GM08714 (cell line): ENCODE data around the gene CKAP2.
"Not testable (repeated sequence)": the region's sequence is repeated elsewhere in the genome, so short reads cannot be mapped to it uniquely, and the experiment has no call there.

Experiments used
- H3K4me3 ChIP-seq: fragments of 200-500 bp; sonication (Bioruptor generic); 2 replicates; pipeline ENCODE4 v1.5.1; 2014; ENCODE audit warnings: mild to moderate bottlenecking, low read length, inconsistent platforms
- ZNF274 ChIP-seq: IDR thresholded peaks from 2 replicates; pipeline ENCODE4 v1.6.1; 2012; ENCODE audit warnings: mild to moderate bottlenecking, low read depth, low read length

Gene CKAP2

GRCh38 chr13:52446265-52446664, 9.0 kb upstream of the CKAP2 start:
- TF ChIP-seq ZNF274: no peak

DNA sequence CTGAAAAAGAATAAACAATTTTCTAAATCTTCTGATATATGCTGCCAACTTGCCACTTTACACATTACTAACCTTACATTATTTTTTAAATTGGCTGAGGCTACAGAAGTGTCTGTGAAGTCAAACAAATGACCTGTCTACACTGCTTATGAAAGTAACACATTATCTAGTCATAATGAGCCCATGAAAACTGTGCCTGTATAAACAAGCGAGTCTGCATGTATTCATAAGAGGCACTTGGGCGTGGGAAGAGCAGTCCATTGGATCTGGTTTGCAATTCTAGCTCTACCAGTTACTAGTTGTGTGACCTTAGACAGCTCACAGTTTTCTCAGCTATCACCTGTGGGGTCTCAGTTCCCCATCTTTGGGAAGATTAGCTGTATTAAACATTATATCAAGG, 7.9 kb upstream of the CKAP2 start:
- H3K4me3 ChIP-seq: no peak overlapping the region
- no peak for TF ChIP-seq ZNF274

More at GRCh38 chr13:52446265-52446664, 9.0 kb upstream of the CKAP2 start:
- no peak overlapping the region for H3K4me3 ChIP-seq

GRCh38 chr13:52447815-52448552, 7.3 kb upstream of the CKAP2 start:
- TF ChIP-seq ZNF274: no peak
- H3K4me3 ChIP-seq: no peak overlapping the region

GRCh38 chr13:52449331-52450011, 5.8 kb upstream of the CKAP2 start:
- H3K4me3 ChIP-seq: peak overlapping the region; percentile 78
- TF ChIP-seq ZNF274: no peak

GRCh38 chr13:52450012-52450792, 5.1 kb upstream of the CKAP2 start, which contains the start of gene VPS36:
VPS36 (minus strand) TSS chr13:52450634; CDS start chr13:52450594, 40 bp downstream.
- H3K4me3 ChIP-seq: peak within 1 kb of the TSS; percentile 78
- no peak for TF ChIP-seq ZNF274

DNA sequence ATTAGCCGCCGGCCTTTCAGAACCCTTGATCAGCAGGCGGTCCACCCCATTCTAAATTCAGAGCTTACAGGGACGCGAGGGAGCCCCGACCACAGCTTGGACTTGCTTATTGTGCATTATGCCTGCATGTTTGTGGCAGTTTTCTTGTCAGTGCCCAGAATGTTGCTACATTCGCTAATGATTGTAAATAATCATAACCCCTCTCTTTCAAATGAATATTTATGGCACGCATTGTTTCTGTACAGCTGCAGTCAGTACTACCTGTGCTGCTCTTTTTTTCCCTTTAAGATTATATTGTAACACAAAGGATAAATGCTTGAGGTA, 4.5 kb upstream of the CKAP2 start:
- no peak for TF ChIP-seq ZNF274
- H3K4me3 ChIP-seq: no peak overlapping the region

GRCh38 chr13:52451135-52451804, 4.0 kb upstream of the CKAP2 start:
- no peak overlapping the region for H3K4me3 ChIP-seq
- TF ChIP-seq ZNF274: no peak

DNA sequence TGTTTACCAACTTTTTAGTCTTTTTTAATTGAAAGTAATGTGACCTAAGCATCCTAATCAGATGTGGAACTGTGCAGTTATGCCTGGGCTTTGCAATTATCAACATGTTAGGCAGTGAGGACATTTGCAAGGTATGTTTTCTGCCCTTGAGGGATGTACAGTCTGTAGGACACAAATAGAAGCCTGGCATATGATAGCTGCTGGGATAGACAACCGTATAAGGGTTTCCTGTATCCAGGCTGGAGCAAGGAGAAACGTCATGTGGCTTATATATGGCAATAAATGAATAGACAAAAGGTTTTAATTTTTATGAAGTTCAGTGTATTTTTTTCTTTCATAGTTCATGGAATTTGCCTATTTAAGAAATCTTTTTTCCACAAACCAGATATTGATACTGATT, 2.8 kb upstream of the CKAP2 start:
- no peak overlapping the region for H3K4me3 ChIP-seq
- no peak for TF ChIP-seq ZNF274

DNA sequence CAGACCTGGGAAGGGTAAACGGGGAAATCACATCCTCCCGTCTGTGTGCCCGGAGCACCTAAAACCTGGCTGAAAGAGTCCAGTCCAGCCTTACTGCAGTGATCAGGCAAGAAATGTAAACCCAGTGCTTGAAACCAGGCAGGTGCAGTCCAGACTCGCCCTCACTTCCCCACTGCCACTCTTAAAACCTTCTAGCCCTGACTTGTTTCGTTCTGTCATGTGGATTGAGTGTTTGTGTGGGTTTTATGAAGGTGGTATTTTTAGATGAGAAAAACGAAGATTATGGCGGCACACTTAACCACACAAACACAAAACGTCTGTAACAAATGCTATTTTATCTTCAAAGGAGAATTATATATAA, 839 bp upstream of the CKAP2 start:
- peak overlapping the region; percentile 97 for H3K4me3 ChIP-seq
- no peak for TF ChIP-seq ZNF274

- peak overlapping the region; percentile 97 for H3K4me3 ChIP-seq
- no peak for TF ChIP-seq ZNF274
These were observed 381 bp downstream of the CKAP2 start for GRCh38 chr13:52455677-52456041.

GRCh38 chr13:52459668-52460067, 4.4 kb downstream of the CKAP2 start:
- TF ChIP-seq ZNF274: no peak
- no peak overlapping the region for H3K4me3 ChIP-seq

DNA sequence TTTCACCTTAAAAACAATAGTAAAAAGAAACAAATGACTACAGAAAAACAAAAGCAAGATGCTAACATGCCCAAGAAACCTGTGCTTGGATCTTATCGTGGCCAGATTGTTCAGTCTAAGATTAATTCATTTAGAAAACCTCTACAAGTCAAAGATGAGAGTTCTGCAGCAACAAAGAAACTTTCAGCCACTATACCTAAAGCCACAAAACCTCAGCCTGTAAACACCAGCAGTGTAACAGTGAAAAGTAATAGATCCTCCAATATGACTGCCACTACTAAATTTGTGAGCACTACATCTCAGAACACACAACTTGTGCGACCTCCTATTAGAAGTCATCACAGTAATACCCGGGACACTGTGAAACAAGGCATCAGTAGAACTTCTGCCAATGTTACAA, 6.0 kb downstream of the CKAP2 start:
- TF ChIP-seq ZNF274: no peak
- no peak overlapping the region for H3K4me3 ChIP-seq

- H3K4me3 ChIP-seq: no peak overlapping the region
- TF ChIP-seq ZNF274: no peak
These were observed 8.2 kb downstream of the CKAP2 start for GRCh38 chr13:52463526-52463925.

- not testable (repeated sequence) for H3K4me3 ChIP-seq
These were observed 13.2 kb downstream of the CKAP2 start for GRCh38 chr13:52468487-52468886.

- H3K4me3 ChIP-seq: not testable (repeated sequence)
These were observed 25.6 kb downstream of the CKAP2 start for GRCh38 chr13:52480677-52481428.

GRCh38 chr13:52487078-52487477, 31.8 kb downstream of the CKAP2 start:
- not testable (repeated sequence) for H3K4me3 ChIP-seq

GRCh38 chr13:52488763-52489162, 33.5 kb downstream of the CKAP2 start:
- H3K4me3 ChIP-seq: not testable (repeated sequence)

DNA sequence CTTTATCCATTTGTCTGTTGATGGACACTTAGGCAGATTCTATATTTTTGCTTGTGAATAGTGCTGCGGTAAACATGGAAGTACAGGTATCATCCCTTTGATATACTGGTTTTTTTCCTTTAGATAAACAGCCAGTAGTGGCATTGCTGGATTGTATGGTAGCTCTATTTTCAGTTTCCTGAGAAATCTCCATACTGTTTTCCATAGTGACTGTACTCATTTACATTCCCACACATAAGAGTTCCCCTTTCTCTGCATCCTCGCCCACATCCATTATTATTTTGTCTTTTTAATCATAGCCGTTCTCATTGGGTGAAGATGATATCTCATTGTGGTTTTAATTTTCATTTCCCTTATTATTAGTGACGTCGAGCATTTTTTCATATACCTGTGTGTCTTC, 35.7 kb downstream of the CKAP2 start:
- H3K4me3 ChIP-seq: not testable (repeated sequence)

- not testable (repeated sequence) for H3K4me3 ChIP-seq
These were observed 39.0 kb downstream of the CKAP2 start for GRCh38 chr13:52494241-52494640.
